ENCODE data around the gene APC2. TPM values are rescaled to one million over a fixed set of nuclear protein-coding genes. Genes with fewer than 3 reads are reported as not detected.

The APC2 gene
- total RNA-seq, 1 experiment from 2014 or later = 1.6 TPM

- Histone ChIP-seq H3K27ac (no peak overlapping the region), H3K27me3 (ENCODE audit: insufficient read depth, low read depth) (no peaks in the 10 kb centered on the region), H4K20me1 (ENCODE audit: insufficient read depth) (no peaks in the 10 kb centered on the region), H3K36me3 (ENCODE audit: low read depth) (no peaks in the 10 kb centered on the region), H3K79me2 (ENCODE audit: low read depth) (no peaks in the 10 kb centered on the region), H3F3A (ENCODE audit: insufficient read depth, low read depth) (peaks cover 8% of the 10 kb centered on the region), H2AFZ (no peak overlapping the region), H3K4me3 (peak overlapping the region; percentile 69; the same call in 1 of the 2 replicates), H3K9me2 (ENCODE audit: insufficient read depth) (no peaks in the 10 kb centered on the region), H3K9me3 (ENCODE audit: insufficient read depth, low read depth) (no peaks in the 10 kb centered on the region), H3K4me1 (replicated peaks; ENCODE audit: insufficient read depth) (no peaks in the 10 kb centered on the region; the same call in 1 of the 2 replicates), H3K4me2 (peak overlapping the region; percentile 81)
- DNase-seq = no peak
- TF ChIP-seq CTCF (conservative IDR thresholded peaks at IDR 0.05) (no peak), EZH2 (IDR thresholded peaks at IDR 0.05; ENCODE audit: low read depth) (no peak)
- intact Hi-C loops (cut with micrococcal nuclease; ENCODE audit: unreplicated experiment) = no loop called here
- no TSS peak for BruUV-seq (replicated peaks)
- CTCF ChIA-PET = no interaction called here
- POLR2A ChIA-PET (ENCODE audit: unreplicated experiment) = no interaction called here
These were observed 61.7 kb downstream of the APC2 start for GRCh38 chr19:1511318-1512317.

- intact Hi-C loops (cut with micrococcal nuclease; ENCODE audit: unreplicated experiment) = no loop called here
- Histone ChIP-seq H3K9me2 (ENCODE audit: insufficient read depth) (no peaks in the 10 kb centered on the region), H2AFZ (0 out of 2 replicates have a peak within 1 kb of the TSS, but pooled peaks have one; percentile 58), H3F3A (ENCODE audit: insufficient read depth, low read depth) (peaks cover 8% of the 10 kb centered on the region), H4K20me1 (ENCODE audit: insufficient read depth) (no peaks in the 10 kb centered on the region), H3K27me3 (ENCODE audit: insufficient read depth, low read depth) (no peaks in the 10 kb centered on the region), H3K4me2 (peak within 1 kb of the TSS; percentile 81), H3K79me2 (ENCODE audit: low read depth) (no peaks in the 10 kb centered on the region), H3K4me1 (replicated peaks; ENCODE audit: insufficient read depth) (no peaks in the 10 kb centered on the region; the same call in 1 of the 2 replicates), H3K4me3 (peak within 1 kb of the TSS; percentile 69), H3K9me3 (ENCODE audit: insufficient read depth, low read depth) (no peaks in the 10 kb centered on the region), H3K36me3 (ENCODE audit: low read depth) (no peaks in the 10 kb centered on the region), H3K27ac (no peak within 1 kb of the TSS)
- peak in 1 of 2 experiments; percentile 70 for DNase-seq
- BruUV-seq (replicated peaks) = no TSS peak
- CTCF ChIA-PET = no interaction called here
- POLR2A ChIA-PET (ENCODE audit: unreplicated experiment) = no interaction called here
- TF ChIP-seq CTCF (conservative IDR thresholded peaks at IDR 0.05) (no peak), EZH2 (IDR thresholded peaks at IDR 0.05; ENCODE audit: low read depth) (no peak)
These were observed 63.0 kb downstream of the APC2 start, which contains the start of gene ADAMTSL5 for GRCh38 chr19:1512671-1513498. Gene ADAMTSL5, minus strand, starts transcription at chr19:1513019. Its CDS starts 2,076 bp downstream, at chr19:1510943.

All from PC-9 (cell line).